Loucy (cell line): ENCODE data around the gene CDC37.
"Not testable (repeated sequence)": the region's sequence is repeated elsewhere in the genome, so short reads cannot be mapped to it uniquely, and the experiment has no call there.

Experiments used
- H2AFZ ChIP-seq: fragments of 200-600 bp; sonication (generic); 2 replicates; pipeline ENCODE4 v1.6.0; 2016; ENCODE audit warnings: antibody characterized with exemption, mild to moderate bottlenecking, low read length, moderate library complexity
- H3F3A ChIP-seq: fragments of 200-600 bp; 2 replicates; pipeline ENCODE4 v1.6.0; 2016; ENCODE audit warnings: antibody characterized with exemption, low read depth, mild to moderate bottlenecking
- H3K27me3 ChIP-seq: fragments of 200-600 bp; sonication (generic); 2 replicates; pipeline ENCODE4 v1.6.1; 2014; ENCODE audit warnings: low read length, mild to moderate bottlenecking; ENCODE audit not compliant: insufficient read depth, poor library complexity, severe bottlenecking
- H3K36me3 ChIP-seq: fragments of 200-600 bp; sonication (generic); 2 replicates; pipeline ENCODE4 v1.6.1; 2016; ENCODE audit warnings: low read length; ENCODE audit not compliant: insufficient read depth
- H3K4me1 ChIP-seq: fragments of 200-600 bp; sonication (generic); 2 replicates; pipeline ENCODE4 v1.5.1; 2014; ENCODE audit warnings: low read length, mild to moderate bottlenecking; ENCODE audit not compliant: insufficient read depth, poor library complexity, severe bottlenecking
- H3K4me2 ChIP-seq: fragments of 200-600 bp; sonication (generic); 2 replicates; pipeline ENCODE4 v1.6.0; 2014; ENCODE audit warnings: antibody characterized with exemption, low read length, low read depth, mild to moderate bottlenecking; ENCODE audit not compliant: poor library complexity, severe bottlenecking
- H3K4me3 ChIP-seq: fragments of 200-600 bp; sonication (generic); 2 replicates; pipeline ENCODE4 v1.5.1; 2014; ENCODE audit warnings: low read length, mild to moderate bottlenecking, mixed read lengths; ENCODE audit not compliant: poor library complexity, severe bottlenecking
- H3K79me2 ChIP-seq: fragments of 200-600 bp; sonication (generic); 2 replicates; pipeline ENCODE4 v1.6.1; 2014; ENCODE audit warnings: low read length; ENCODE audit not compliant: insufficient read depth
- H3K9ac ChIP-seq: fragments of 200-600 bp; sonication (generic); 2 replicates; pipeline ENCODE4 v1.6.0; 2014; ENCODE audit warnings: mild to moderate bottlenecking, low read depth, low read length, moderate library complexity; ENCODE audit not compliant: poor library complexity, severe bottlenecking
- H3K9me2 ChIP-seq: fragments of 200-600 bp; sonication (generic); replicated peaks from 2 replicates; pipeline ENCODE4 v1.6.1; 2016; ENCODE audit warnings: low read depth, low read length, mixed read lengths
- H3K9me3 ChIP-seq: fragments of 200-600 bp; sonication (generic); 2 replicates; pipeline ENCODE4 v1.6.1; 2014; ENCODE audit warnings: mild to moderate bottlenecking, antibody characterized with exemption, low read length, low read depth; ENCODE audit not compliant: insufficient read depth
- H4K20me1 ChIP-seq: fragments of 200-600 bp; sonication (generic); 2 replicates; pipeline ENCODE4 v1.6.0; 2014; ENCODE audit warnings: antibody characterized with exemption, low read length, mild to moderate bottlenecking; ENCODE audit not compliant: insufficient read depth, poor library complexity, severe bottlenecking
- CTCF ChIP-seq: fragments of 200-600 bp; sonication (generic); conservative IDR thresholded peaks from 2 replicates; pipeline ENCODE4 v1.5.1; 2014; ENCODE audit warnings: mild to moderate bottlenecking, antibody characterized with exemption, low read length
- EZH2phosphoT487 ChIP-seq: fragments of 200-600 bp; IDR thresholded peaks from 2 replicates; pipeline ENCODE4 v1.6.1; 2018; ENCODE audit warnings: antibody characterized with exemption, mild to moderate bottlenecking, moderate library complexity, borderline replicate concordance

CDC37 gene

GRCh38 chr19:10384580-10384979 lies 18.8 kb downstream of the CDC37 start:
- H3K9ac ChIP-seq, result no peak overlapping the region
- H3K4me2 ChIP-seq, result no peak overlapping the region
- peaks cover 12% of the 10 kb centered on the region for H3K79me2 ChIP-seq

GRCh38 chr19:10383223-10383499 lies 20.2 kb downstream of the CDC37 start:
- H3K4me3 ChIP-seq, H3K9me2 ChIP-seq, H3F3A ChIP-seq, H3K27me3 ChIP-seq, H3K36me3 ChIP-seq, H3K9me3 ChIP-seq, H4K20me1 ChIP-seq, H3K4me2 ChIP-seq, H2AFZ ChIP-seq, H3K9ac ChIP-seq: not testable (repeated sequence)
- H3K4me1 ChIP-seq, result peaks cover 13% of the 10 kb centered on the region
- H3K79me2 ChIP-seq, result peaks cover 24% of the 10 kb centered on the region

More at GRCh38 chr19:10384580-10384979, 18.8 kb downstream of the CDC37 start:
- H2AFZ ChIP-seq, result no peak overlapping the region
- no peaks in the 10 kb centered on the region for H3K36me3 ChIP-seq
- TF ChIP-seq CTCF (no peak), EZH2phosphoT487 (no peak)
- peaks cover 11% of the 10 kb centered on the region for H3K4me1 ChIP-seq
- H3K4me3 ChIP-seq, result no peak overlapping the region
- H3K27me3 ChIP-seq, result no peaks in the 10 kb centered on the region
- H3K9me2 ChIP-seq, result no peaks in the 10 kb centered on the region
- no peaks in the 10 kb centered on the region for H3K9me3 ChIP-seq
- H4K20me1 ChIP-seq, result peaks cover under 1% of the 10 kb centered on the region
- no peaks in the 10 kb centered on the region for H3F3A ChIP-seq

GRCh38 chr19:10380313-10381102 lies 22.8 kb downstream of the CDC37 start, which contains the start of gene TYK2:
Gene TYK2, minus strand, starts transcription at chr19:10380572. Its CDS starts 2,166 bp downstream, at chr19:10378406.
- no peaks in the 10 kb centered on the region for H3K9me2 ChIP-seq
- H3K4me2 ChIP-seq, result peak within 1 kb of the TSS; percentile 99

More at GRCh38 chr19:10380313-10381102, 22.8 kb downstream of the CDC37 start, which contains the start of gene TYK2:
- Histone ChIP-seq H4K20me1 (peaks cover 3% of the 10 kb centered on the region), H3F3A (no peaks in the 10 kb centered on the region), H3K9ac (peak within 1 kb of the TSS; percentile 94), H3K4me1 (peaks cover 13% of the 10 kb centered on the region), H3K27me3 (no peaks in the 10 kb centered on the region), H2AFZ (peak within 1 kb of the TSS; percentile 94), H3K9me3 (no peaks in the 10 kb centered on the region), H3K4me3 (peak within 1 kb of the TSS; percentile 93), H3K79me2 (peaks cover 26% of the 10 kb centered on the region), H3K36me3 (peaks cover 5% of the 10 kb centered on the region; the same call in 1 of the 2 replicates)
- no peak for TF ChIP-seq EZH2phosphoT487
- no peak for TF ChIP-seq CTCF
